GM12878 (cell line): Measurements from ENCODE around the gene CCL4.

Experiments
- CTCF ChIP-seq, 3 experiments: IDR thresholded peaks in 2 of 3; conservative IDR thresholded peaks in 1 of 3; 2 replicates each; pipeline ENCODE4 v1.5.1; 2011; ENCODE audit warnings: low read depth in 3 of 3, low read length in 3 of 3, mild to moderate bottlenecking in 3 of 3, control low read depth in 2 of 3, moderate library complexity in 2 of 3, inconsistent platforms in 1 of 3, mixed read lengths in 1 of 3; ENCODE audit not compliant: control insufficient read depth in 2 of 3, insufficient read depth in 1 of 3; ENCODE audit errors: extremely low read depth in 1 of 3
- RBBP5 ChIP-seq: fragments of 200-600 bp; sonication (generic); conservative IDR thresholded peaks from 2 replicates; pipeline ENCODE4 v1.6.1; 2016

- TF ChIP-seq CTCF (IDR thresholded peaks at IDR 0.05 in 2 of 3, conservative IDR thresholded peaks at IDR 0.05 in 1 of 3; ENCODE audit: control insufficient read depth in 2 of 3, extremely low read depth in 1 of 3, insufficient read depth in 1 of 3, low read depth in 3 of 3, low read length in 3 of 3) (no peak), RBBP5 (no peak)
Observed at GRCh38 chr17:36127199-36127893, 23.7 kb downstream of the CCL4 start.
